Sigmoid colon (tissue), 4 donors: ENCODE results near the gene PJA1.

ENCODE experiments used
- EP300 ChIP-seq, 4 donors: sonication (generic); formaldehyde crosslinking; IDR thresholded peaks; one replicate each; pipeline ENCODE4 v1.6.1; 2017; ENCODE audit warnings: antibody characterized with exemption in 4 of 4
- POLR2A ChIP-seq, 2 donors: fragments of 450-650 bp; IDR thresholded peaks; one replicate each; pipeline ENCODE4 v1.6.1; 2016; ENCODE audit warnings: antibody characterized with exemption in 2 of 2, mild to moderate bottlenecking in 2 of 2, moderate library complexity in 2 of 2
- POLR2AphosphoS5 ChIP-seq, 4 donors: sonication (generic); formaldehyde crosslinking; IDR thresholded peaks; one replicate each; pipeline ENCODE4 v1.6.1; 2017; ENCODE audit warnings: antibody characterized with exemption in 4 of 4
- TF ChIP-seq, protein P1 (sequence below), 4 experiments: fragments of 450-650 bp in 3 of 4; fragments of 200-600 bp in 1 of 4; IDR thresholded peaks; one replicate each; pipeline ENCODE4 v1.5.1; 2016 to 2019; ENCODE audit warnings: antibody characterized with exemption in 4 of 4, mild to moderate bottlenecking in 3 of 4, moderate library complexity in 2 of 4

DNA sequence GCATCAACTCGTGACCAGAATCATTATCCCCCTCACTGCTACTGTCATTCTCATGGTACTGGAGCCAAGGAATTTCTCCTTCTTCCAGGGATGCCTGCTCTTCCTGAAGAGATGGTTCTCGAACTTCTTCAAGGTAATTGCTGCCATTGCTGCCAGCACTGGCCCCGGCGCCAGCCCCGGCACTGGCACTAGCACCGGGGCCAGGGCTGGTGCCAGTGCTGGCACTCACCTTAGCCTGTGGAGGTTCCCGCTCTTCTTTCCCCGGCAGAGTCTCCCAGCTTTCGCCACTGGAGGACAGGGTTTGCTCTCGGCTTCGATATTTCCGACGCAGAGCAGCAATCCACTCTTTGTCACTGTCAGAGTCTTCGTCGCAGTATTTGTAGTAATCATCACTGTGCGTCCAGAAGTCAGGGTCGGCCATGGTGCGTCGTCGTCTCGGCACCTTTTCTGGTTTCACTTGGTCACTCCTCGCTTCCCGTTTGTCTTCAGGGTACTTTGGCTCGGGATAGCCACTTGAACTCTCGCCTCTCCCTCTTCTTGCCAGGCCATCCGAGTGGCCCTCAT lies 3.4 kb downstream of the PJA1 start:
- TF ChIP-seq EP300 (IDR thresholded peaks at IDR 0.05) (no peak), POLR2AphosphoS5 (IDR thresholded peaks at IDR 0.05) (no peak), POLR2A (IDR thresholded peaks at IDR 0.05) (no peak)
- TF ChIP-seq, protein P1, sequence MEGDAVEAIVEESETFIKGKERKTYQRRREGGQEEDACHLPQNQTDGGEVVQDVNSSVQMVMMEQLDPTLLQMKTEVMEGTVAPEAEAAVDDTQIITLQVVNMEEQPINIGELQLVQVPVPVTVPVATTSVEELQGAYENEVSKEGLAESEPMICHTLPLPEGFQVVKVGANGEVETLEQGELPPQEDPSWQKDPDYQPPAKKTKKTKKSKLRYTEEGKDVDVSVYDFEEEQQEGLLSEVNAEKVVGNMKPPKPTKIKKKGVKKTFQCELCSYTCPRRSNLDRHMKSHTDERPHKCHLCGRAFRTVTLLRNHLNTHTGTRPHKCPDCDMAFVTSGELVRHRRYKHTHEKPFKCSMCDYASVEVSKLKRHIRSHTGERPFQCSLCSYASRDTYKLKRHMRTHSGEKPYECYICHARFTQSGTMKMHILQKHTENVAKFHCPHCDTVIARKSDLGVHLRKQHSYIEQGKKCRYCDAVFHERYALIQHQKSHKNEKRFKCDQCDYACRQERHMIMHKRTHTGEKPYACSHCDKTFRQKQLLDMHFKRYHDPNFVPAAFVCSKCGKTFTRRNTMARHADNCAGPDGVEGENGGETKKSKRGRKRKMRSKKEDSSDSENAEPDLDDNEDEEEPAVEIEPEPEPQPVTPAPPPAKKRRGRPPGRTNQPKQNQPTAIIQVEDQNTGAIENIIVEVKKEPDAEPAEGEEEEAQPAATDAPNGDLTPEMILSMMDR (IDR thresholded peaks at IDR 0.05), result no peak
